H1 (cell line): Measurements from ENCODE around the gene CPEB1. TPM values are rescaled to one million over a fixed set of nuclear protein-coding genes. Genes with fewer than 3 reads are reported as not detected.
A peak's percentile ranks its signal among the peaks of the same experiment; 100 is the strongest.

Source experiments
- ASH2L ChIP-seq: fragments of 200-600, 300-600 bp; sonication (generic); IDR thresholded peaks from one replicate; pipeline ENCODE4 v1.7.1; 2017; ENCODE audit warnings: low read length
- ATF2 ChIP-seq: IDR thresholded peaks from 2 replicates; pipeline ENCODE4 v1.6.1; 2012; ENCODE audit warnings: low read length, inconsistent platforms
- BRCA1 ChIP-seq: IDR thresholded peaks from 2 replicates; pipeline ENCODE4 v1.6.1; 2012; ENCODE audit warnings: low read depth, low read length, improper control_type of control experiment
- E2F6 ChIP-seq: IDR thresholded peaks from 2 replicates; pipeline ENCODE4 v1.6.1; 2012; ENCODE audit warnings: inconsistent platforms
- EP300 ChIP-seq, 2 experiments: IDR thresholded peaks; 1 replicate in 1 of 2; 2 replicates in 1 of 2; pipeline ENCODE4 v1.6.1; 2011 to 2012; ENCODE audit warnings: low read depth in 2 of 2, low read length in 2 of 2, mild to moderate bottlenecking in 2 of 2, borderline replicate concordance in 1 of 2, inconsistent platforms in 1 of 2, moderate library complexity in 1 of 2
- HDAC2 ChIP-seq, 2 experiments: fragments of 300-600 bp in 1 of 2; sonication (generic) in 1 of 2; IDR thresholded peaks; 2 replicates each; pipeline ENCODE4 v1.6.1; 2011 to 2012; ENCODE audit warnings: low read depth in 2 of 2, low read length in 2 of 2, mild to moderate bottlenecking in 2 of 2, moderate library complexity in 2 of 2, borderline replicate concordance in 1 of 2, inconsistent platforms in 1 of 2
- KDM4A ChIP-seq: IDR thresholded peaks from one replicate; pipeline ENCODE4 v1.7.1; 2012; ENCODE audit warnings: low read depth, mild to moderate bottlenecking, moderate library complexity, low read length, inconsistent platforms; ENCODE audit not compliant: severe bottlenecking
- KDM5A ChIP-seq: fragments of 200-600 bp; IDR thresholded peaks from 2 replicates; pipeline ENCODE4 v1.7.1; 2012; ENCODE audit warnings: mild to moderate bottlenecking, low read length, inconsistent platforms, mixed read lengths
- MAX ChIP-seq: IDR thresholded peaks from 2 replicates; pipeline ENCODE4 v1.6.1; 2012; ENCODE audit warnings: inconsistent platforms
- NANOG ChIP-seq: IDR thresholded peaks from 2 replicates; pipeline ENCODE4 v1.6.1; 2011; ENCODE audit warnings: low read length, low read depth, mild to moderate bottlenecking, inconsistent platforms; ENCODE audit not compliant: insufficient read depth, poor library complexity, severe bottlenecking
- POLR2A ChIP-seq, 2 experiments: IDR thresholded peaks; 1 replicate in 1 of 2; 2 replicates in 1 of 2; pipeline ENCODE4 v1.6.1; 2011; ENCODE audit warnings: low read depth in 2 of 2, low read length in 2 of 2, mild to moderate bottlenecking in 2 of 2; ENCODE audit errors: control extremely low read depth in 1 of 2
- RAD21 ChIP-seq, 2 experiments: IDR thresholded peaks in 1 of 2; conservative IDR thresholded peaks in 1 of 2; 2 replicates each; pipeline ENCODE4 v1.6.1; 2011; ENCODE audit warnings: low read depth in 2 of 2, low read length in 2 of 2, improper control_type of control experiment in 1 of 2, inconsistent platforms in 1 of 2, mild to moderate bottlenecking in 1 of 2, moderate library complexity in 1 of 2
- RBBP5 ChIP-seq: IDR thresholded peaks from 2 replicates; pipeline ENCODE4 v1.7.1; 2012; ENCODE audit warnings: low read depth, mild to moderate bottlenecking, inconsistent platforms, low read length, moderate library complexity, borderline replicate concordance
- RFX5 ChIP-seq: IDR thresholded peaks from 2 replicates; pipeline ENCODE4 v1.6.1; 2011; ENCODE audit warnings: low read depth, low read length, improper control_type of control experiment, borderline replicate concordance
- SAP30 ChIP-seq: fragments of 300-600 bp; sonication (generic); IDR thresholded peaks from 2 replicates; pipeline ENCODE4 v1.7.1; 2012; ENCODE audit warnings: low read length, moderate library complexity, mild to moderate bottlenecking, inconsistent platforms; ENCODE audit not compliant: insufficient read depth, insufficient replicate concordance
- SIN3A ChIP-seq, 2 experiments: IDR thresholded peaks in 1 of 2; conservative IDR thresholded peaks in 1 of 2; 2 replicates each; pipeline ENCODE4 v1.6.1; 2011 to 2012; ENCODE audit warnings: low read length in 2 of 2, improper control_type of control experiment in 1 of 2, low read depth in 1 of 2, mild to moderate bottlenecking in 1 of 2
- SUZ12 ChIP-seq: fragments of 200-600 bp; sonication (generic); IDR thresholded peaks from 2 replicates; pipeline ENCODE4 v1.6.1; 2012; ENCODE audit warnings: mild to moderate bottlenecking, inconsistent platforms, low read length, moderate library complexity, mixed read lengths
- TEAD4 ChIP-seq: IDR thresholded peaks from 2 replicates; pipeline ENCODE4 v1.6.1; 2012; ENCODE audit warnings: low read depth, low read length, inconsistent platforms, mixed read lengths
- YY1 ChIP-seq: IDR thresholded peaks from 2 replicates; pipeline ENCODE4 v1.6.1; 2011; ENCODE audit warnings: low read depth, mild to moderate bottlenecking, low read length
- polyA plus RNA-seq, 7 experiments: library from polyadenylated mRNA; depleted of rRNA in 3 of 7; stranded (reverse) in 5 of 7; unstranded in 2 of 7; fragments of >200 nt in 5 of 7; fragments of 200-250 nt in 2 of 7; gene quantifications; 1 replicate in 5 of 7; 2 replicates in 1 of 7; 4 replicates in 1 of 7; pipeline versions ENCODE4 v1.2.1 to v1.2.3, GENCODE V29; 2011 to 2013; ENCODE audit warnings: missing spikeins in 2 of 7, mixed read lengths in 2 of 7
- total RNA-seq: library from RNA; stranded (reverse); fragmentation: NEBNext Ultra II Directional; extraction: Animal tissue kit (Norgen Biotek cat#: 25700); gene quantifications from 2 replicates; pipeline ENCODE4 v1.2.1, GENCODE V29; 2021

The CPEB1 gene
- total and polyA plus RNA-seq, 2 of the 8 experiments (the other 6 are each of a cell fraction or from before 2014, with no cell fraction given), result 4.4 to 4.5 TPM

- peak; percentile 96 for TF ChIP-seq E2F6
- TF ChIP-seq SIN3A (conservative IDR thresholded peaks at IDR 0.05 in 1 of 2, IDR thresholded peaks at IDR 0.05 in 1 of 2; ENCODE audit: low read depth in 1 of 2, low read length in 2 of 2), result peak; percentile 85 to 90; a peak in 3 of 4 replicates
- no peak; a peak in 1 of 4 replicates for TF ChIP-seq HDAC2 (IDR thresholded peaks at IDR 0.05; ENCODE audit: borderline replicate concordance in 1 of 2, low read depth in 2 of 2, low read length in 2 of 2)
- TF ChIP-seq NANOG, result no peak
- TF ChIP-seq KDM5A, result no peak
- peak; percentile 66; the same call in 1 of the 2 replicates for TF ChIP-seq TEAD4
- TF ChIP-seq RFX5, result no peak
- peak; percentile 80; the same call in 1 of the 2 replicates for TF ChIP-seq YY1
- TF ChIP-seq POLR2A (IDR thresholded peaks at IDR 0.05; ENCODE audit: control extremely low read depth in 1 of 2, low read depth in 2 of 2, low read length in 2 of 2), result no peak
- no peak for TF ChIP-seq SUZ12
- TF ChIP-seq SAP30, result no peak
- TF ChIP-seq ASH2L, result no peak
- TF ChIP-seq MAX, result peak; percentile 99
- TF ChIP-seq RAD21 (IDR thresholded peaks at IDR 0.05 in 1 of 2, conservative IDR thresholded peaks at IDR 0.05 in 1 of 2; ENCODE audit: low read depth in 2 of 2, low read length in 2 of 2), result peak in 1 of 2 experiments; percentile 4; a peak in 1 of 4 replicates
- no peak for TF ChIP-seq KDM4A
- no peak for TF ChIP-seq EP300 (IDR thresholded peaks at IDR 0.05; ENCODE audit: borderline replicate concordance in 1 of 2, low read depth in 2 of 2, low read length in 2 of 2)
- no peak for TF ChIP-seq RBBP5
- no peak for TF ChIP-seq BRCA1
- no peak for TF ChIP-seq ATF2
Measured at GRCh38 chr15:82663186-82663600, 16.0 kb upstream of the CPEB1 start (continued).
